Hematopoietic multipotent progenitor cell treated with erythropoietin and hydrocortisone succinate and interleukin-3 and kit ligand, for 15 days (in vitro differentiated cells): ENCODE results near the gene FLVCR2.

Source experiments
- DNase-seq: peaks from one replicate; pipeline ENCODE4 v3.0.0-alpha.2; 2015; ENCODE audit warnings: low spot score

Gene FLVCR2

DNA sequence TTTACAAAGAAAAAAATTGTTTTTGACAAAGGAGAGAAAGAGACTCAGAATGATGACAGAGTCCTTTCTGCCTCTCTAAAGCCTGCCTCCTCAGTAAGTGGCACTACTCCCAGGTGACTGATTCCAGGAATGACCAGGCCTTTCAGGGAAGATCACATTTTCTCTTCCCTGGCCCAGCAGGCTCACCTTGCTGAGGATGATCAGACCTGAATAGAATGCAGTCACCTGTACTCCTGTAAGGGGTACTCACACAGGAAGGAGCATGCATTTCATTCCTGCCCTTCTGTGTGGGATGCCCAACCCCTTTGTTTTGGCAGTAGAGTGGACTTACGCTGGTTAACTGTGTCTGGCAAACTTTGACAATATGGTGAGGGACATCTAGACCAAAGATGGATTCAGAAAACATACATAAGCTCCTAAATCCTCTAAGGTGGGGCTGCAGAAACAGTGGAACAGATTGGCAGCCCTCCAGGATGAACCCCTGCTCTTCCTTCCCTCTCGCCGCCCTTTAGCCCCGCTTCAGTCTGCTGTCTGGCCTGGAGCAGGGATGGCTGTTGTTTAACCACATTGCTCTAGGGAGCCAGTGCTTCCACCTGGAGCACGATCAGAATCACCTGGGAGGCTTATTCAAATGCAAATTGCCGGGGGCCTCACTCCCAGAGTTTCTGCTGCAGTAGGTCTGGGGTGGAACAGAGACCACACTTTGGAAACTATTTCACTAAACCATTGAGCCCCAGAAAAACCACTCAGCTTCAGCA lies 52.5 kb downstream of the FLVCR2 start:
- DNase-seq: no peak

GRCh38 chr14:75631453-75631831 lies 53.0 kb downstream of the FLVCR2 start:
- no peak for DNase-seq

GRCh38 chr14:75634848-75635247 lies 56.4 kb downstream of the FLVCR2 start:
- DNase-seq: no peak

- no peak for DNase-seq
Measured at GRCh38 chr14:75636100-75636692, 57.8 kb downstream of the FLVCR2 start.

DNA sequence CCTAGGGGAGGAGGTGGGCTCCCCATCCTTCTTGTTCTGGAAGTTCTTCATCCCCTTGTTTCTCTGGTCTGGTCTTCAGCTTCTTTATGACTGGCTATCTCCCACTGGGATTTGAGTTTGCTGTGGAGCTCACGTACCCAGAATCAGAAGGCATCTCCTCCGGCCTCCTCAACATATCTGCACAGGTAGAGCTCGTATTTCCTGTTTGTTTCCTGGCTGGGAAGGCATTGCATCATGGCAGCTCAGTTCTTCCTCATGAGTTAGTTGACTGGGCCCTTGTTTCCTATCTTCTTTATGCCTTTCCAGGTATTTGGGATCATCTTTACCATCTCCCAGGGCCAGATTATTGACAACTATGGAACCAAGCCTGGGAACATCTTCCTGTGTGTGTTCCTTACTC lies 62.5 kb downstream of the FLVCR2 start:
- DNase-seq: no peak

DNA sequence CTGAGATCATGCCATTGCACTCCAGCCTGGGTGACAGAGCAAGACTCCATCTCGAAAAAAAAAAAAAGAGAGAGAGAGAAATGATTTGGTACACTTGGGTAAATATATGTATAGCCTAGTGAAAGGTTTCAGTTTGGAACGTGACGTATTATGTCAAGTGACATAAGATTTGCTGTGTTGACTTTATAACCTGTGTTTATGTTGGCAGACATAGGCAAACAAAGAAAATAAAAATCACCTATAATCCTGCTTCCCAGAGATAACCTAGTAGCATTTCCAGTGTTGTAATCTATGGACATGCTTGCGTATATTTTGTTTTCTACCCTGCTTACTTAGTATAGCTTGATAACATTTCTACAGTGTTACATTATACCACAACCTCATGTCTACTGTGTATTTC lies 65.6 kb downstream of the FLVCR2 start:
- DNase-seq: no peak

- DNase-seq: no peak
Measured at GRCh38 chr14:75645056-75645455, 66.6 kb downstream of the FLVCR2 start.

DNA sequence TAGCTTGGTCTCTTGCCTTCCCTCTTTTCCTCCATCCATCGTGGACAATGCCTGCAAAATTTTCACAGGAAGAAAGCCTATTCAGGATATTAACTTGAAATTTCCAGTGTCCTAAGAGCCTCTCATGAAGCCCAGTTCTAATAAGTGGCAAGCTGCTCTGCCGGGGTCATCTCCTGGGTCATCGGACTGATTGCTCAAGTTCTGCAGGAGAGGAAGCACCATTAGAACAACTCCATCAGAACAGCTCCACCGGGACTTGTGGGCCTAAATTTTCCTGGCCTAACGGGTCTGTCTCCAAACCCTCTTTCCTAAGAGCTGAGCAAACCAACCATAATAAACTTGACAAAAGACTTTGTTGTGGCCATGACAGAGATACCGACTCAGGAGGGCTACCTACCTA lies 68.3 kb downstream of the FLVCR2 start:
- DNase-seq: no peak

GRCh38 chr14:75647640-75648039 lies 69.2 kb downstream of the FLVCR2 start:
- no peak for DNase-seq

- DNase-seq: no peak
Measured at GRCh38 chr14:75648066-75648838, 69.8 kb downstream of the FLVCR2 start.

- no peak for DNase-seq
Measured at GRCh38 chr14:75649337-75649736, 70.9 kb downstream of the FLVCR2 start.

DNA sequence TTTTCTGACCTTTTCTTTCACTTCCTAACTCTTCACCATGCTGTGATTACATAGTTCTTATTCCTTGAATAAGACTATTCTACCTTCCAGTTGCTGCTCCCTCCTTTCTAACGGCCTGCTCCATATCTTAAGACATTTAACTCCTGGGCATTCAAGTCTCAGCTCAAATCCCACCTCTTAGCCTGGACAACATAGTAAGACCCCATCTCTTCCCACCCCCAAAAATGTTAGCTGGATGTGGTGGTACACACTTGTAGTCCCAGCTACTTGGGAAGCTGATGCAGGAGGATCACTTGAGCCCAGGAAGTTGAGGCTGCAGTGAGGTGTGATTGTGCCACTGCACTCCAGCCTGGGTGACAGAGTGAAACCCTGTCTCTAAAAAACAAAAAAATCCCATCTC lies 71.4 kb downstream of the FLVCR2 start:
- DNase-seq: no peak

GRCh38 chr14:75650253-75651058 lies 72.0 kb downstream of the FLVCR2 start:
- no peak for DNase-seq

- no peak for DNase-seq
Measured at GRCh38 chr14:75653563-75653962, 75.1 kb downstream of the FLVCR2 start.

GRCh38 chr14:75654127-75654732 lies 75.8 kb downstream of the FLVCR2 start:
- DNase-seq: peak; percentile 77

GRCh38 chr14:75655235-75655634 lies 76.8 kb downstream of the FLVCR2 start:
- DNase-seq: no peak

DNA sequence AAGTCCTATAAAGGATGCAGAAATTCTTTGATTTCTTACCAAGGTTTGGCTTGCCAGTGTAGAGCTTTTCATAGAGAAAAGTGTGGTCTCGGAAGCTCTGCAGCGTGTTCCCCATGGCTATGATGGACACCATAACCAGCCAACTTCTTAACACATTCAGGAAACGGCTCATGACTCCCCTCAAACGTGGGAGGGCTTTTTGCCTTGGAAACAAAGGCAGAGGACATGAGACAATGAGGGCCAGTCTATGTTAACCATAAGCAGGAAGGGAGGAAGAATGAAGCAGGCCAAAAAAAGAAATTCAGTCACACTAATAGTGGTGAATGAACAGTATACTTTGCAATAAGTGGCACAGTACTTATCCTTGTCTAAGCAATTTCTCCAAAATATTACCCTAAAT lies 78.9 kb downstream of the FLVCR2 start:
- DNase-seq: no peak

DNA sequence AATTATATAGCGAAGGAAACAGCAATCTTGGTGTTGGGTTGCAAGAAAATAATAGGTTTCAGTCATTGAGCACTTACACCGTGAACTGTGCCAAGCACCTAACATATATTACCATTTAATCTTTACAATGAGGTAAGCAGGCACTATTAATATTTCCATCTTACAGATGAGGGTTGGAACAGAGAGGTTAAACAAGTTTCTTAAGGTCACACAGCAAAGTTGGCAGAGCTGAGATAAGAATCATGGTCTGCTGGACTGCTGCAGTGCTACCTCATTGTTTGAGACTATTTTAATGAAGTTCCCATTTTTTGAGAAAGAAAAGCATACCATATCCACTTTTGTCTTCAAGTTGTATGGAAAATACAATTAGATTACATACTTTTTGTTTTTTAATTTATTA lies 80.5 kb downstream of the FLVCR2 start:
- DNase-seq: no peak

GRCh38 chr14:75660238-75660629 lies 81.8 kb downstream of the FLVCR2 start:
- DNase-seq: no peak

DNA sequence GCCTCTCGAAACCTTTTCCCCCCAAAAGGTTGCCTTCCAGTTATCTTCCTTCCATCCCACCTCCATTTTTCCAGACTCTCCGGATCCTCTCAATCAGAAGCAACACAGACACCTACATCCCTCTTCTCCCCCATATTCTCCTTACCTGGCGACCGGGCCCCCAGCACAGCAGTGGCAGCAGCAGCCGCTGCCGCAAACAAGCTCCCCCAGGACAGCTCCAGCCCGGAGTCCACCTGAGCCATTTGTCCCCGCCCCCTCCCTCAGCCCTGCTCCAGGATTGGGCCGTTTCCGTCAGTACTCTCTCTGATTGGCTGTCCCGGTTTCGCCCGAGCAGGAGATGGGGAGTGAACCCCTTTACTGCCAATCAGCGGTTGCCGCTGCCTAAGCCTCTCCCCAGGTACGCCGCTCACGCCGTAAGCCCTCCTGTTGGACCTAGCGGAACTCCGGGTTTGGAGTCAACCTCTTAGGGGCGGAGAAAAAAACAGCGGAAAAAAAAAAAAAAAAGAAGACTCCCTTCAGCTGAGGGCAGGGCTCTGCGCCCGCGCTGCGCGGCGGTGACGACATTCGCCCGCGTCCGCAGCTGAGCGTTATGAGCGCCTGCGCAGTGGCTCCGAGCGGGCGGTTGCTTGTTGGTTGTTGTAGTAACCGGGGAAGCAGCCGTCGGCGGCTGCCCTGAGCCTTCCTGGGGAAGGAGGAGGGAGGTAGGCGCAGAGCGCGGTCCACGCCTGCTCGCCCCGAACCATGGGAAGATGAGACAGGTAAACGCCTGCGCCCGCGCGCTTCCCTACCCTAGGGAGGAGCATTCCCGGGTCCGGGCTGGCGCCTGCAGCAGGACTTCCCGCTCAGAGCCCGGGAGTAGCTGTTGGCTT lies 82.4 kb downstream of the FLVCR2 start, which contains the start of the genes ERG28 and TTLL5:
ERG28 (minus strand) TSS at position 247 of the 869 bp plus-strand sequence. CDS start 3,374 bp downstream, outside the sequence.
TTLL5 (plus strand) TSS at position 617 of the 869 bp plus-strand sequence. CDS start 1,904 bp downstream, outside the sequence.
- DNase-seq: peak; percentile 97

- DNase-seq: peak; percentile 31
Measured at GRCh38 chr14:75661499-75661814, 83.0 kb downstream of the FLVCR2 start.
